ENCODE measurements around the gene MACROH2A1. TPM values are rescaled to one million over a fixed set of nuclear protein-coding genes. Genes with fewer than 3 reads are reported as not detected.

The MACROH2A1 gene
- total RNA-seq, 1 donor from 2014 or later, result 319 TPM

GRCh38 chr5:135349451-135349850, 49.6 kb downstream of the MACROH2A1 start:
- H3K4me3 Mint-ChIP-seq (ENCODE audit: low read depth), result no peak overlapping the region
- H3K9me3 Mint-ChIP-seq (ENCODE audit: low read depth), result no peaks in the 10 kb centered on the region
- no peak for DNase-seq (ENCODE audit: low spot score, unreplicated experiment)
- H3K36me3 Mint-ChIP-seq (ENCODE audit: insufficient read depth), result peaks cover 19% of the 10 kb centered on the region
- H3K27me3 Mint-ChIP-seq, result no peaks in the 10 kb centered on the region
- TF ChIP-seq CTCF (IDR thresholded peaks at IDR 0.05; ENCODE audit: unreplicated experiment), result no peak
- no peak overlapping the region for H3K27ac Mint-ChIP-seq
- peaks cover 3% of the 10 kb centered on the region for H3K4me1 Mint-ChIP-seq (ENCODE audit: low read depth)

GRCh38 chr5:135348918-135349317, 50.1 kb downstream of the MACROH2A1 start:
- no peaks in the 10 kb centered on the region for H3K9me3 Mint-ChIP-seq (ENCODE audit: low read depth)
- H3K36me3 Mint-ChIP-seq (ENCODE audit: insufficient read depth), result peaks cover 21% of the 10 kb centered on the region
- H3K4me1 Mint-ChIP-seq (ENCODE audit: low read depth), result peaks cover 3% of the 10 kb centered on the region
- no peak for DNase-seq (ENCODE audit: low spot score, unreplicated experiment)
- H3K27ac Mint-ChIP-seq, result no peak overlapping the region
- TF ChIP-seq CTCF (IDR thresholded peaks at IDR 0.05; ENCODE audit: unreplicated experiment), result no peak
- no peaks in the 10 kb centered on the region for H3K27me3 Mint-ChIP-seq
- no peak overlapping the region for H3K4me3 Mint-ChIP-seq (ENCODE audit: low read depth)

- Mint-ChIP-seq H3K9me3 (ENCODE audit: low read depth) (no peaks in the 10 kb centered on the region), H3K27ac (no peak overlapping the region), H3K4me1 (ENCODE audit: low read depth) (peaks cover 3% of the 10 kb centered on the region), H3K4me3 (ENCODE audit: low read depth) (no peak overlapping the region), H3K27me3 (no peaks in the 10 kb centered on the region), H3K36me3 (ENCODE audit: insufficient read depth) (peaks cover 26% of the 10 kb centered on the region)
- DNase-seq (ENCODE audit: low spot score, unreplicated experiment), result no peak
- TF ChIP-seq CTCF (IDR thresholded peaks at IDR 0.05; ENCODE audit: unreplicated experiment), result no peak
Observed at GRCh38 chr5:135347392-135347791, 51.6 kb downstream of the MACROH2A1 start.

- H3K27me3 Mint-ChIP-seq, result no peaks in the 10 kb centered on the region
- no peak overlapping the region for H3K27ac Mint-ChIP-seq
- no peak overlapping the region for H3K4me3 Mint-ChIP-seq (ENCODE audit: low read depth)
- peaks cover 29% of the 10 kb centered on the region for H3K36me3 Mint-ChIP-seq (ENCODE audit: insufficient read depth)
- no peak for TF ChIP-seq CTCF (IDR thresholded peaks at IDR 0.05; ENCODE audit: unreplicated experiment)
- no peaks in the 10 kb centered on the region for H3K9me3 Mint-ChIP-seq (ENCODE audit: low read depth)
- H3K4me1 Mint-ChIP-seq (ENCODE audit: low read depth), result peaks cover 3% of the 10 kb centered on the region
- no peak for DNase-seq (ENCODE audit: low spot score, unreplicated experiment)
Observed at GRCh38 chr5:135345956-135346731, 52.9 kb downstream of the MACROH2A1 start.

GRCh38 chr5:135344349-135344748, 54.7 kb downstream of the MACROH2A1 start:
- peaks cover 3% of the 10 kb centered on the region for H3K4me1 Mint-ChIP-seq (ENCODE audit: low read depth)
- H3K36me3 Mint-ChIP-seq (ENCODE audit: insufficient read depth), result peaks cover 26% of the 10 kb centered on the region
- no peak for DNase-seq (ENCODE audit: low spot score, unreplicated experiment)
- H3K27me3 Mint-ChIP-seq, result no peaks in the 10 kb centered on the region
- peak overlapping the region; percentile 45 for H3K27ac Mint-ChIP-seq
- TF ChIP-seq CTCF (IDR thresholded peaks at IDR 0.05; ENCODE audit: unreplicated experiment), result no peak
- H3K4me3 Mint-ChIP-seq (ENCODE audit: low read depth), result no peak overlapping the region
- no peaks in the 10 kb centered on the region for H3K9me3 Mint-ChIP-seq (ENCODE audit: low read depth)

All from progenitor cell of endocrine pancreas (in vitro differentiated cells).